GM21381 (cell line): ENCODE results near the gene DIABLO.
"Not testable (repeated sequence)": the region's sequence is repeated elsewhere in the genome, so short reads cannot be mapped to it uniquely, and the experiment has no call there.

Experiments used
- ATAC-seq: cut with Tn5 transposase; IDR thresholded peaks from one replicate; pipeline ENCODE4 v1.9.1; 2021; ENCODE audit warnings: mild to moderate bottlenecking, moderate library complexity; ENCODE audit not compliant: unreplicated experiment

The DIABLO gene

GRCh38 chr12:122215771-122216170 is 10.1 kb downstream of the DIABLO start:
- ATAC-seq: no peak

- no peak for ATAC-seq
Observed at GRCh38 chr12:122208073-122208820, 17.6 kb downstream of the DIABLO start.

GRCh38 chr12:122207391-122207790 is 18.5 kb downstream of the DIABLO start:
- ATAC-seq: no peak

GRCh38 chr12:122206976-122207375 is 18.9 kb downstream of the DIABLO start:
- no peak for ATAC-seq

GRCh38 chr12:122206111-122206881 is 19.6 kb downstream of the DIABLO start:
- no peak for ATAC-seq

- ATAC-seq: no peak
Observed at GRCh38 chr12:122205053-122205925, 20.6 kb downstream of the DIABLO start.

GRCh38 chr12:122204167-122205052 is 21.4 kb downstream of the DIABLO start:
- ATAC-seq: no peak

- ATAC-seq: no peak
Observed at GRCh38 chr12:122203301-122204166, 22.3 kb downstream of the DIABLO start, which contains the start of gene B3GNT4. Gene B3GNT4, plus strand, starts transcription at chr12:122203709. Its CDS starts 910 bp downstream, at chr12:122204619.

GRCh38 chr12:122202811-122203210 is 23.0 kb downstream of the DIABLO start:
- not testable (repeated sequence) for ATAC-seq

GRCh38 chr12:122202017-122202416 is 23.8 kb downstream of the DIABLO start:
- no peak for ATAC-seq

- ATAC-seq: no peak
Observed at GRCh38 chr12:122201381-122201780, 24.5 kb downstream of the DIABLO start.

- ATAC-seq: no peak
Observed at GRCh38 chr12:122200541-122201175, 25.2 kb downstream of the DIABLO start.

GRCh38 chr12:122199484-122200355 is 26.1 kb downstream of the DIABLO start:
- ATAC-seq: no peak

- ATAC-seq: no peak
Observed at GRCh38 chr12:122197612-122197966, 28.3 kb downstream of the DIABLO start.

- no peak for ATAC-seq
Observed at GRCh38 chr12:122195405-122195804, 30.4 kb downstream of the DIABLO start.

GRCh38 chr12:122194804-122195203 is 31.0 kb downstream of the DIABLO start:
- no peak for ATAC-seq

- no peak for ATAC-seq
Observed at GRCh38 chr12:122192441-122192840, 33.4 kb downstream of the DIABLO start.
